Measurements from ENCODE around the gene BMP6.

BMP6 gene

DNA sequence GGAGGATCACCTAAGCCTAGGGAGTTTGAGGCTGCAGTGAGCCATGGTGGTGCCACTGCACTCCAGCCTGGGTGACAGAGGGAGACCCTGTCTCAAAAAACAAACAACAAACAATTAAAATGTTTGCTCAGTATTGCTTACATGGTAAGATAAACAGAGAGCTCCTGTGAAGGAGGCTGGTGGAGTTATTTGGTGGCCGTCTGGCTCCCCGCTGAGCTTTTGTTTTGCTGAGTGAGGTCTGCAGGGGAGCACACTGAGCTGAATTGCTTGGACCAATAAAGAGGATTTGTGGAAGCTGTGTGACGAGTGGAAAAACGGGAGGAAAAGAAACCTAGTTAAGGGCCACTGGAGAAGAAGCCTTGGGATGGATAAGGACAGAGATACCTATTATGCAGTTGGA, 41.1 kb upstream of the BMP6 start:
- H3K36me3 ChIP-seq (ENCODE audit: control insufficient read depth, insufficient read depth, low read length): no peaks in the 10 kb centered on the region
- H3K27me3 ChIP-seq (replicated peaks; ENCODE audit: control insufficient read depth, insufficient read depth, low read length): no peaks in the 10 kb centered on the region; the same call in none of the 2 replicates
- TF ChIP-seq, protein P1, sequence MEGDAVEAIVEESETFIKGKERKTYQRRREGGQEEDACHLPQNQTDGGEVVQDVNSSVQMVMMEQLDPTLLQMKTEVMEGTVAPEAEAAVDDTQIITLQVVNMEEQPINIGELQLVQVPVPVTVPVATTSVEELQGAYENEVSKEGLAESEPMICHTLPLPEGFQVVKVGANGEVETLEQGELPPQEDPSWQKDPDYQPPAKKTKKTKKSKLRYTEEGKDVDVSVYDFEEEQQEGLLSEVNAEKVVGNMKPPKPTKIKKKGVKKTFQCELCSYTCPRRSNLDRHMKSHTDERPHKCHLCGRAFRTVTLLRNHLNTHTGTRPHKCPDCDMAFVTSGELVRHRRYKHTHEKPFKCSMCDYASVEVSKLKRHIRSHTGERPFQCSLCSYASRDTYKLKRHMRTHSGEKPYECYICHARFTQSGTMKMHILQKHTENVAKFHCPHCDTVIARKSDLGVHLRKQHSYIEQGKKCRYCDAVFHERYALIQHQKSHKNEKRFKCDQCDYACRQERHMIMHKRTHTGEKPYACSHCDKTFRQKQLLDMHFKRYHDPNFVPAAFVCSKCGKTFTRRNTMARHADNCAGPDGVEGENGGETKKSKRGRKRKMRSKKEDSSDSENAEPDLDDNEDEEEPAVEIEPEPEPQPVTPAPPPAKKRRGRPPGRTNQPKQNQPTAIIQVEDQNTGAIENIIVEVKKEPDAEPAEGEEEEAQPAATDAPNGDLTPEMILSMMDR (IDR thresholded peaks at IDR 0.05; ENCODE audit: insufficient read depth, low read length, poor library complexity, severe bottlenecking): no peak
- H3K4me3 ChIP-seq (replicated peaks; ENCODE audit: low read depth, low read length): no peak overlapping the region
- DNase-seq (ENCODE audit: extremely low read depth, insufficient read length): no peak

DNA sequence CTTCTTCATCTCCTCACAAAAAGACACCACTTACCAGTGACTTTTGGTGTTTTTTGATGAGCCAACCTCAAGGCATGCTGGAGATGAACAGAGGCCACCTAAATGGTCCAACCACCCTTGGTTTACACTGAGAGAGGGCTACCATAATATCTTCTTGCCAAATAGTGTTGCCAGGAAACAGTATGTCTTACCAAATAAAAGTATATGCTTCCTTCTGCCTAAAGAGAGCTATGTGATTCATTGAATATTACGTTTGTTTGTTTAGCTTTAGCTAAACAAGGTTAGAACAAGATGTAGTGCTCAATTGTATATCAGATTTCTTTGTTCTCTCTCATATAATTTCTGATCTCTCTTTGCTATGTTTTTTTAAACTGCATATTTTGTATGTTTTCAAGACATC, 40.6 kb upstream of the BMP6 start:
- TF ChIP-seq, protein P1 (IDR thresholded peaks at IDR 0.05; ENCODE audit: insufficient read depth, low read length, poor library complexity, severe bottlenecking): no peak
- Histone ChIP-seq H3K27me3 (replicated peaks; ENCODE audit: control insufficient read depth, insufficient read depth, low read length) (no peaks in the 10 kb centered on the region; the same call in none of the 2 replicates), H3K4me3 (replicated peaks; ENCODE audit: low read depth, low read length) (no peak overlapping the region), H3K36me3 (ENCODE audit: control insufficient read depth, insufficient read depth, low read length) (no peaks in the 10 kb centered on the region)
- no peak for DNase-seq (ENCODE audit: extremely low read depth, insufficient read length)

DNA sequence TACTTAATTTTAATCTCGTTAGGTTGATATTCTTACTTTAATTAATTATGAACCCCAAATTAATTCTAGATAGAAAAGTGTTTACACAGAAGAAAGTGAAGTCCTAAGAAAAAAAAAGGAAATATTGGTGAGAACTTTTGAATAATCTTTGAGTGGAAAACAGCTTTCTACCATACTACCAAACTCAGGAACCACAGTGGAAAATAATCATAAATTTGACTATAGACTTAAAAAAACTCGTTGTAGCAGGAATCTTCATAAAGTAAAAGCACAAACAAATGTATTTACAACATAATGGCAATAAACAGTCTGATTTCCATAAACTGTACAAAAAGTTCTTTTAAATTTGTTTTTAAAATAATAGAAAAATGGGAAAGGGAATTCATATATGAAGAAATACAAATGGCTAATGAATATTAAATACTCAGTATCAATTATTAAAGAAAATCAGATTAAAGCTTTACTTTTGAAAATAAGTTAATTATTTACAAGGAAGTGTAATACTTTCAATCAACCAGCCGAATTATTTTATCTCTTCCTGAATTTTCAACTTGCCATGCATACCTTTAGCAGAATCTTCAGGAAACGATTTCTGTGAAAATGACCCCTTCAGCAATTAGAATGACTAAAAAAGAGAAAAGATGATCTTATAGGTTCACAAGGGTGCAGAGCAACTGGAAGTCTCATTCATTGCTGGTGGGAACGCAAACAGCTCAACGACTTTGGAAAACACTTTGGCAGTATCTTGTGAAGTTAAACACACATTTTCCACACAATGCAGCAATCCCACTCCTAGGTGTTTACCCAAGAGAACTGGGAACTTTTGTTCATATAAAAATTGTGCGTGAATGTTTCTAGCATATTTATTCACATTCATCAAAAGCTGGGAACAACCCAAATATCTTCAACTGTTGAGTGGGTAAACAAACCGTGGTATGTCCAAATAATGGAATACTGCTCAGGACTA, 38.5 kb upstream of the BMP6 start:
- Histone ChIP-seq H3K27me3 (replicated peaks; ENCODE audit: control insufficient read depth, insufficient read depth, low read length) (no peaks in the 10 kb centered on the region; the same call in none of the 2 replicates), H3K4me3 (replicated peaks; ENCODE audit: low read depth, low read length) (no peak overlapping the region), H3K36me3 (ENCODE audit: control insufficient read depth, insufficient read depth, low read length) (no peaks in the 10 kb centered on the region)
- TF ChIP-seq, protein P1 (IDR thresholded peaks at IDR 0.05; ENCODE audit: insufficient read depth, low read length, poor library complexity, severe bottlenecking): no peak
- no peak for DNase-seq (ENCODE audit: extremely low read depth, insufficient read length)

DNA sequence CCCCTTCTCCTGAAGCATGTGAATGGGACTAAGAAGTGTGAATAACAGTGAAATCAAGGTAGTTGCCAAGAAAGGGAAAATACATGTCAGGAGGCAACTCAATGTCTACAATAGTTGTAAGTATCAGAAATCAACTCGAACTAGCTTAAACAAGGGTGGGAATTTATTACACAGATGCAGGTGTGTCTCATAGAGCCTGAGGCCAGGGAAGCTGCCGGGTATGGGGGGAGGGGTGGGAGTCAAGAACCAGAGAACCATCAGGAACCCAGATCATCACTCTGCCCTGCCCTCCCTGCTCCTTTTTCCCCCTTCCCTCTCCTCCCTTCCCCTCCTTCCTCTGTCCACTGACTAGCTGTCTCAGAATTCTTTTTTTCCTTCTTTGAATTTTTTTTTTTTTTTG, 34.9 kb upstream of the BMP6 start:
- Histone ChIP-seq H3K36me3 (ENCODE audit: control insufficient read depth, insufficient read depth, low read length) (no peaks in the 10 kb centered on the region), H3K27me3 (replicated peaks; ENCODE audit: control insufficient read depth, insufficient read depth, low read length) (no peaks in the 10 kb centered on the region), H3K4me3 (replicated peaks; ENCODE audit: low read depth, low read length) (no peak overlapping the region)
- TF ChIP-seq, protein P1 (IDR thresholded peaks at IDR 0.05; ENCODE audit: insufficient read depth, low read length, poor library complexity, severe bottlenecking): no peak
- no peak for DNase-seq (ENCODE audit: extremely low read depth, insufficient read length)

DNA sequence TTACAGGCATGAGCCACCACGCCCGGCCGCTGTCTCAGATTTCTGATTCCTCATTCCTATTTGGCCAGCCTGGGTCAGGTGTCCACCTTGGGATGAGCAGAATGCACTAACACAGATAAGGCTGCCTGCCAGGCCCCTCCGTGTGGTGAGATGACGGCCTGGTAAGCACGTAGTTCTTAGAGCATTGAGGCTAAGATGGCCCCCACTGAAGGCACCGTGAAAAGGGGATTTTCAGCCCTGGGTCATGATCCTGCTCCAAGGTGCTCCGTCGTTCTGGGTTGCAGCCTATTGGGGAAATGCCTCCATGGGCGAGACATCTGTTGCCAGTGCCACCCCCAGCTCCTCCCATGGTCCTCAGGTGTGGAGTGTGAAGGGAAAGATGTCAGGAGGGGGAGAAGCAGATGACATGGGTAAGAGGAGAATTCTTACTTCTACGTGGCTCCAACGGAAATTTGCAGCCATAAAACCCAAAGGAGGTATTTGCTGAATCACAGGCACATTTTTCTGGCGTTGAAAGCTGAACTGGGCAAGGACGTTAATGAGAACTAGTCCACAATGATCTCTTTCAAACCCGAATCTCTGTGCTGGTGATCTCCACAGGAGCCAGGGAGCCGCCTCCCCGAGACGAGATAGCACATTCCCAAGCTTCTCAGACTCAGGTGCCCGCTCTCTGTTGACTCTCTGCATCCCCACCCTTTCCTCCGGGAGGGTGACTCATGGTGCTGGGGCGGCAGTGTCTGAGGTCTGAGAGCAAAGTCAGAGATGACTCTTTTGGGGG, 34.0 kb upstream of the BMP6 start:
- TF ChIP-seq, protein P1 (IDR thresholded peaks at IDR 0.05; ENCODE audit: insufficient read depth, low read length, poor library complexity, severe bottlenecking): no peak
- DNase-seq (ENCODE audit: extremely low read depth, insufficient read length): no peak
- Histone ChIP-seq H3K36me3 (ENCODE audit: control insufficient read depth, insufficient read depth, low read length) (no peaks in the 10 kb centered on the region), H3K27me3 (replicated peaks; ENCODE audit: control insufficient read depth, insufficient read depth, low read length) (no peaks in the 10 kb centered on the region), H3K4me3 (replicated peaks; ENCODE audit: low read depth, low read length) (no peak overlapping the region)

All from GM06990 (cell line).